Measurements from ENCODE around the gene CAMTA1. TPM values are rescaled to one million over a fixed set of nuclear protein-coding genes. Genes with fewer than 3 reads are reported as not detected.

Gene CAMTA1
- total and polyA plus RNA-seq, 9 of the 15 experiments (the other 6 are each of a cell fraction or from before 2014, with no cell fraction given) = 43.9 to 161 (median 65.9) TPM

DNA sequence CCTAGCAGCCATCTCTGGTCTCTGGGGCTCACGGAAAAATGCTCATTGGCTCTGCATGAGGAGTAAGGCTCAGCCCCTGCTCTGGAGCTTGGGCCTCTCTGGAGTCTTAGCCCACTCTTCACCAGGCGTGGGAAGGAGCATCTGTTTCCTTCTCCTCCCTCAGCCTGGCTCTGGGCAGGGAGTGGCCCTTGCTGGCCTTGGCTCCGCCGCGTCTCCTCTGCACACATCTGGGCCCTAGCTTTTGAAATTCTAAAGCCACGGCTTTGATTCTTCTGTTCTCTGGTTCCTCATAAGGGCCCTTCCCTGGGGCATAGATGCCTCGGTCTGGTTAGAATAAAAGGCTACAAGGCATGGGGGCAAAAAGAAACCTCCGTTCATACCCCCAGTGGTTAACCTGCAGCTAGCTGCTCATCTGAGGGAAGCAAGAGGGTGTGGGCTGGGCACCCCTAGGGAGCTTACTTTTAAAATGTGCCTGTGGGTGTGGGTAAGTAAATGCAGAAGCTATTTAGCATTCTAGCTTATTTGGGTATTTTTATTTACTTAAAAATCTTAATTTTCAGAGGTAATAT lies 145.6 kb downstream of the CAMTA1 start:
- POLR2A ChIA-PET = interaction anchor here (0.6 to 0.7 kb wide), 2 partner anchors 191 to 1507 kb away, joined by 3 read pairs; no protein-coding TSS in a partner anchor
- Histone ChIP-seq H3K4me1 (replicated peaks in 1 of 2; ENCODE audit: control insufficient read depth in 2 of 2, insufficient read depth in 2 of 2, low read length in 2 of 2) (no peaks in the 10 kb centered on the region; a peak in 1 of 5 replicates), H4K20me1 (replicated peaks; ENCODE audit: control insufficient read depth, insufficient read depth, low read length) (peaks cover 9% of the 10 kb centered on the region; the same call in 1 of the 2 replicates), H3K4me2 (ENCODE audit: insufficient read depth, low read length) (no peak overlapping the region), H3K9me3 (replicated peaks; ENCODE audit: control insufficient read depth, insufficient read depth, low read depth, low read length) (no peaks in the 10 kb centered on the region), H3K79me2 (ENCODE audit: control insufficient read depth, insufficient read depth, low read length) (no peaks in the 10 kb centered on the region), H2AFZ (ENCODE audit: low read depth, low read length) (no peak overlapping the region), H3K36me3 (ENCODE audit: control insufficient read depth, insufficient read depth, low read length) (no peaks in the 10 kb centered on the region), H3K27ac (ENCODE audit: extremely low read depth, low read depth, low read length) (no peak overlapping the region), H3K9ac (ENCODE audit: insufficient read depth in 1 of 2, low read depth in 2 of 2, low read length in 2 of 2) (no peak overlapping the region; a peak in 1 of 4 replicates), H3K4me3 (no peak overlapping the region), H3K27me3 (ENCODE audit: control insufficient read depth in 2 of 2, insufficient read depth in 2 of 2, low read length in 2 of 2) (peaks cover 50 to 51% of the 10 kb centered on the region in 2 experiments), H3K9me1 (ENCODE audit: control insufficient read depth, insufficient read depth, low read length) (no peaks in the 10 kb centered on the region)
- ATAC-seq = no peak
- FAIRE-seq = no peak
- BruUV-seq (replicated peaks) = no TSS peak
- TF ChIP-seq PYGO2 (tag; IDR thresholded peaks at IDR 0.05) (no peak), KDM5B (IDR thresholded peaks at IDR 0.05; ENCODE audit: insufficient replicate concordance, low read depth, low read length) (no peak), SRSF1 (IDR thresholded peaks at IDR 0.05; ENCODE audit: low read depth, low read length) (no peak), SRSF7 (optimal IDR thresholded peaks at IDR 0.05; ENCODE audit: low read depth, low read length) (no peak), PHF20 (IDR thresholded peaks at IDR 0.05; ENCODE audit: partially characterized antibody) (no peak), BRF1 (IDR thresholded peaks at IDR 0.05; ENCODE audit: borderline replicate concordance, extremely low read depth, insufficient read length) (no peak), GTF2E2 (tag; IDR thresholded peaks at IDR 0.05) (no peak), ZNF644 (tag; IDR thresholded peaks at IDR 0.05; ENCODE audit: low read depth) (no peak)
- TF ChIP-seq, protein P1, sequence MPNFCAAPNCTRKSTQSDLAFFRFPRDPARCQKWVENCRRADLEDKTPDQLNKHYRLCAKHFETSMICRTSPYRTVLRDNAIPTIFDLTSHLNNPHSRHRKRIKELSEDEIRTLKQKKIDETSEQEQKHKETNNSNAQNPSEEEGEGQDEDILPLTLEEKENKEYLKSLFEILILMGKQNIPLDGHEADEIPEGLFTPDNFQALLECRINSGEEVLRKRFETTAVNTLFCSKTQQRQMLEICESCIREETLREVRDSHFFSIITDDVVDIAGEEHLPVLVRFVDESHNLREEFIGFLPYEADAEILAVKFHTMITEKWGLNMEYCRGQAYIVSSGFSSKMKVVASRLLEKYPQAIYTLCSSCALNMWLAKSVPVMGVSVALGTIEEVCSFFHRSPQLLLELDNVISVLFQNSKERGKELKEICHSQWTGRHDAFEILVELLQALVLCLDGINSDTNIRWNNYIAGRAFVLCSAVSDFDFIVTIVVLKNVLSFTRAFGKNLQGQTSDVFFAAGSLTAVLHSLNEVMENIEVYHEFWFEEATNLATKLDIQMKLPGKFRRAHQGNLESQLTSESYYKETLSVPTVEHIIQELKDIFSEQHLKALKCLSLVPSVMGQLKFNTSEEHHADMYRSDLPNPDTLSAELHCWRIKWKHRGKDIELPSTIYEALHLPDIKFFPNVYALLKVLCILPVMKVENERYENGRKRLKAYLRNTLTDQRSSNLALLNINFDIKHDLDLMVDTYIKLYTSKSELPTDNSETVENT (CRISPR knock-in tag; IDR thresholded peaks at IDR 0.05) = no peak
- TF ChIP-seq, protein P2, sequence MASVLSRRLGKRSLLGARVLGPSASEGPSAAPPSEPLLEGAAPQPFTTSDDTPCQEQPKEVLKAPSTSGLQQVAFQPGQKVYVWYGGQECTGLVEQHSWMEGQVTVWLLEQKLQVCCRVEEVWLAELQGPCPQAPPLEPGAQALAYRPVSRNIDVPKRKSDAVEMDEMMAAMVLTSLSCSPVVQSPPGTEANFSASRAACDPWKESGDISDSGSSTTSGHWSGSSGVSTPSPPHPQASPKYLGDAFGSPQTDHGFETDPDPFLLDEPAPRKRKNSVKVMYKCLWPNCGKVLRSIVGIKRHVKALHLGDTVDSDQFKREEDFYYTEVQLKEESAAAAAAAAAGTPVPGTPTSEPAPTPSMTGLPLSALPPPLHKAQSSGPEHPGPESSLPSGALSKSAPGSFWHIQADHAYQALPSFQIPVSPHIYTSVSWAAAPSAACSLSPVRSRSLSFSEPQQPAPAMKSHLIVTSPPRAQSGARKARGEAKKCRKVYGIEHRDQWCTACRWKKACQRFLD (CRISPR knock-in tag; IDR thresholded peaks at IDR 0.05) = no peak
- TF ChIP-seq, protein P3, sequence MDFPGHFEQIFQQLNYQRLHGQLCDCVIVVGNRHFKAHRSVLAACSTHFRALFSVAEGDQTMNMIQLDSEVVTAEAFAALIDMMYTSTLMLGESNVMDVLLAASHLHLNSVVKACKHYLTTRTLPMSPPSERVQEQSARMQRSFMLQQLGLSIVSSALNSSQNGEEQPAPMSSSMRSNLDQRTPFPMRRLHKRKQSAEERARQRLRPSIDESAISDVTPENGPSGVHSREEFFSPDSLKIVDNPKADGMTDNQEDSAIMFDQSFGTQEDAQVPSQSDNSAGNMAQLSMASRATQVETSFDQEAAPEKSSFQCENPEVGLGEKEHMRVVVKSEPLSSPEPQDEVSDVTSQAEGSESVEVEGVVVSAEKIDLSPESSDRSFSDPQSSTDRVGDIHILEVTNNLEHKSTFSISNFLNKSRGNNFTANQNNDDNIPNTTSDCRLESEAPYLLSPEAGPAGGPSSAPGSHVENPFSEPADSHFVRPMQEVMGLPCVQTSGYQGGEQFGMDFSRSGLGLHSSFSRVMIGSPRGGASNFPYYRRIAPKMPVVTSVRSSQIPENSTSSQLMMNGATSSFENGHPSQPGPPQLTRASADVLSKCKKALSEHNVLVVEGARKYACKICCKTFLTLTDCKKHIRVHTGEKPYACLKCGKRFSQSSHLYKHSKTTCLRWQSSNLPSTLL (IDR thresholded peaks at IDR 0.05) = no peak
- intact Hi-C loops (cut with micrococcal nuclease) = no loop called here
- CTCF ChIA-PET (ENCODE audit: low intra/inter-chr PET ratio) = no interaction called here
- 12% methylated on average over 7 of the region's 8 CpGs for WGBS (ENCODE audit: insufficient coverage, low coverage, missing lambda C conversion rate)
- in situ Hi-C loops (cut with MboI) = no loop called here
- no peak for DNase-seq (ENCODE audit: extremely low read depth in 1 of 4, low spot score in 3 of 4)
